Rectal smooth muscle tissue (tissue), 1 donor: ENCODE results near the gene ZFHX2.
"Not testable (repeated sequence)": the region's sequence is repeated elsewhere in the genome, so short reads cannot be mapped to it uniquely, and the experiment has no call there.

Source experiments
- H3K27ac ChIP-seq: one replicate; pipeline ENCODE4 v1.7.0; 2013; ENCODE audit warnings: low read depth, low read length, inconsistent platforms
- H3K27me3 ChIP-seq: one replicate; pipeline ENCODE4 v1.7.0; 2013; ENCODE audit warnings: low read length; ENCODE audit not compliant: control insufficient read depth, insufficient read depth
- H3K36me3 ChIP-seq: one replicate; pipeline ENCODE4 v1.7.0; 2013; ENCODE audit warnings: low read length; ENCODE audit not compliant: control insufficient read depth, insufficient read depth
- H3K4me1 ChIP-seq: one replicate; pipeline ENCODE4 v1.7.0; 2013; ENCODE audit warnings: low read length; ENCODE audit not compliant: control insufficient read depth, insufficient read depth
- H3K4me3 ChIP-seq: one replicate; pipeline ENCODE4 v1.7.0; 2013; ENCODE audit warnings: low read length
- H3K9ac ChIP-seq: one replicate; pipeline ENCODE4 v1.7.0; 2013; ENCODE audit warnings: low read length

ZFHX2 gene

DNA sequence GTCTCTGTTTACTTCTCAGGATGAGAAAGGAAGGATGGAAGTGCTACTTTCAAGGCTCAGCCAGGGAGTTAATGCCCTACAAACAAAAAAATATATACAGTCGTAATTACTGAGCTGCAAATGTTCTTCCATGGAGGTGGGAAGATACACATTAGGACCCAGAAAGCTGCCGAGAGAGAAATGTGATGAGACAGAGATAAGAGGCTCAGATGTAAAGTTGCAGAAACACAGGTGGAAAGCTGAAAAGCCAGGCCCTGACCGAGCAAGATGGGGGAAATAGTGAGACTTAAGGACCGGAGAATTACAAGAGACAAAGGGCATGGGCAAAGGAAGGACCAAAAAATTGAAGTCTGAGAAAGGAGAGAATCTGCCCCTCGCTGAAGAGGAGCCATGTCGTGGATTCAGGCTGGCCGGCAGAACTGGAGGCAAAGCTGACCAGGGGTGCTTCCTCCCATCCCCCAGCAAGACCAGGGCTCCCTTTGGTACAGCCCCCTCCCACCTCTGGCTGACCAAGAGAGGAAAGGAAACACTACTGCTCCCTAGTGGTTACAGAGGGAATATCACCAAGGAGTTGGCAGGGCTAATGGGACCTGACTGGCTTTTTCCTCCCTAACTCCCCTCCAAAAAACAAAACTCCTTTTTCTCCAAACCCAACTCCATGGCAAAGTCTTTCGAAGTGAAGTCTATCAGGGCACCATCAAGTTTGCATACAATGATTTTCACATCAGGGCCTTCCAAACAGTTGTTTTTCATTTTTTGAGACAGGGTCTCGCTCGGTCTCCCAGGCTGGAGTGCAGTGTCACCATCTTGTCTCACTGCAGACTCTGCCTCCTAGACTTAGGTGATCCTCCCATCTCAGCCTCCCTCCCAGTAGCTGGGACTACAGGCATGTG lies 12.1 kb downstream of the ZFHX2 start:
- no peaks in the 10 kb centered on the region for H3K36me3 ChIP-seq
- H3K27me3 ChIP-seq: no peaks in the 10 kb centered on the region
- H3K4me3 ChIP-seq: no peak overlapping the region
- no peak overlapping the region for H3K27ac ChIP-seq
- no peak overlapping the region for H3K9ac ChIP-seq
- no peaks in the 10 kb centered on the region for H3K4me1 ChIP-seq

DNA sequence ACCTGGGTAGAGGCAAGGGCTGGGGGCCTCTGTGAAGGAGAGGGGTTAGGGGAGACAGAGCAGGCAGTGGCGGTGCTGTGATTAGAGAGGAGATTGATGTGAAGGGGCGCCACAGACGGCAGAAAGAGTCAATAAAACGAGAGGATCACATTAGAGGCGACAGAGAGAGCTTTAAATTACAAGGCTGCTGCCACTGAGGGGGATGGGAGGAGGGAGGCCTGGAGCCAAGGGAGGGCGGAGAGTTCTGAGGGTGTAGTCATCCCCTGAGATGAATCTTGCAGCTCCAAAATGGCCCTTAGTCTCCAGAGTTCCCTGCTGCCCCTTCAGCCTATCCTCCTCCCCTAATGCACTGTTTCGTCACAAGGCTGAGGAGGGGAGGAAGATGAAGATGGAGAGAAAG lies 12.8 kb downstream of the ZFHX2 start:
- H3K9ac ChIP-seq: no peak overlapping the region
- H3K36me3 ChIP-seq: no peaks in the 10 kb centered on the region
- no peaks in the 10 kb centered on the region for H3K27me3 ChIP-seq
- H3K4me3 ChIP-seq: no peak overlapping the region
- H3K4me1 ChIP-seq: no peaks in the 10 kb centered on the region
- H3K27ac ChIP-seq: no peak overlapping the region

GRCh38 chr14:23538050-23538718 lies 13.4 kb downstream of the ZFHX2 start:
- H3K9ac ChIP-seq: no peak overlapping the region
- no peaks in the 10 kb centered on the region for H3K36me3 ChIP-seq
- H3K4me1 ChIP-seq: no peaks in the 10 kb centered on the region
- H3K27ac ChIP-seq: no peak overlapping the region
- no peak overlapping the region for H3K4me3 ChIP-seq
- H3K27me3 ChIP-seq: no peaks in the 10 kb centered on the region

GRCh38 chr14:23537351-23538049 lies 14.1 kb downstream of the ZFHX2 start:
- no peak overlapping the region for H3K4me3 ChIP-seq

GRCh38 chr14:23536906-23537305 lies 14.7 kb downstream of the ZFHX2 start:
- H3K36me3 ChIP-seq, H3K4me1 ChIP-seq, H3K27me3 ChIP-seq, H3K27ac ChIP-seq, H3K4me3 ChIP-seq, H3K9ac ChIP-seq: not testable (repeated sequence)

More at GRCh38 chr14:23537351-23538049, 14.1 kb downstream of the ZFHX2 start:
- no peak overlapping the region for H3K27ac ChIP-seq
- no peaks in the 10 kb centered on the region for H3K36me3 ChIP-seq
- no peaks in the 10 kb centered on the region for H3K4me1 ChIP-seq
- H3K27me3 ChIP-seq: no peaks in the 10 kb centered on the region
- H3K9ac ChIP-seq: no peak overlapping the region

GRCh38 chr14:23536494-23536893 lies 15.1 kb downstream of the ZFHX2 start:
- Histone ChIP-seq H3K27me3 (no peaks in the 10 kb centered on the region), H3K9ac (no peak overlapping the region), H3K4me3 (no peak overlapping the region), H3K27ac (no peak overlapping the region), H3K36me3 (no peaks in the 10 kb centered on the region), H3K4me1 (no peaks in the 10 kb centered on the region)

DNA sequence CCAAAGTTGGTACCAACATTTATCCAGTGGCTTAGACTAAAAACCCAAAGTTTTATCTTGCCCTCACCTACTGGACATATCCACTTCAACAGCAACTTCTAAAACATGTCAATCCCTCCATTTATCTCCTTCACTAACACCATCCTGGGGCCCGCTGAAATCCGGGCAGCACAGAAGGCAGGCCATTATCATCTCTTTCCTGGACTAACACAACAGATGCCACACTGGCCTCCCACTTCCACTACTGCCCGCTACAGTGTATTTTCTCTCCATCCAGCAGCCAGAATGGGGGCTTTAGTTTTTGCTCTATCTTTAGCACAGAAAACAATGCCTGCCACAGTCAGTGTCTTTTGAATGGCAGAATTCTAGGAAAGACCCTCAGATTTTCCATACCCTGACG lies 15.6 kb downstream of the ZFHX2 start:
- Histone ChIP-seq H3K27ac (no peak overlapping the region), H3K36me3 (no peaks in the 10 kb centered on the region), H3K4me3 (no peak overlapping the region), H3K27me3 (no peaks in the 10 kb centered on the region), H3K9ac (no peak overlapping the region), H3K4me1 (no peaks in the 10 kb centered on the region)

- H3K36me3 ChIP-seq: no peaks in the 10 kb centered on the region
- no peak overlapping the region for H3K27ac ChIP-seq
- H3K9ac ChIP-seq: no peak overlapping the region
- no peaks in the 10 kb centered on the region for H3K27me3 ChIP-seq
- no peak overlapping the region for H3K4me3 ChIP-seq
- H3K4me1 ChIP-seq: no peaks in the 10 kb centered on the region
Measured at GRCh38 chr14:23533652-23534435, 17.7 kb downstream of the ZFHX2 start.

DNA sequence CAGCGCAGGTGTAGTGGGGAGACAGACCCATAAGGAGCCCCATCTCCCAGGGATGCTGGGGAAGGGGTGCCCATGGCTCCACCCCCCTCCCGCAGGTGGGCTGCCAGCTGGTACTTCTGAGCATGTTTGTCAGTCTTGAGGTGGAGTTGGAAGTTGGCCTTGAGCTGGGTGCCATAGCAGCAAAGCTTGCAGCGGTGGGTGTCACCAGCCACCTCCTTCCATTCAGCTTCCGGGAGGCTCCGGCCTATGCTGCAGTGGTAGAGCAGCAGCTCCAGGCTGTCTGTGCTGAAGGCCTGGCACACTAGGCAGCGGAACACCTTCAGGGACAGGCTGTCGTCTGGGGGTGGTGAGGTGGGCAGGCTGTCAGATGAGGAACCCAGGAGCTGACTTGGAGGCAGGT lies 18.9 kb downstream of the ZFHX2 start:
- Histone ChIP-seq H3K4me1 (no peaks in the 10 kb centered on the region), H3K27me3 (no peaks in the 10 kb centered on the region), H3K4me3 (no peak overlapping the region), H3K9ac (no peak overlapping the region), H3K36me3 (no peaks in the 10 kb centered on the region), H3K27ac (no peak overlapping the region)

DNA sequence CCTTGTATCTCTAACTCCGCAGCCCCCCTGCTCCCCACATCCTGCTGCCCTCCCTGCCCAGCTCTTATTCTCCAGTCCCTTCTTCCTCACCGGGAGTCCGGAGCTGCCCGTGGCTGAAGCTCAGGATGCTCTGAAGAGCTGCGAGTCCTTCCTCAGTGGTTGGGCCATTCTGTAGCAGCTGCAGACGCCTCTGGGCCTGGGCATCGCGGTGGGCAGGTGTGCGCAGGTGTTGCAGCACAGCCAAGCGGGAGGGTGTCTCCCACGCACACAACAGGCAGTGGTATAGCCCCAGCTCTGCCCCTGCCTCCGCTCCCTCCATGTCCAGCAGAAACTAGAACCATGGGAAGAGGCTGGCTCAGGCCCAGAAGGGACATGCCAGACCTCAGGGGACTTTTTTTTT lies 20.2 kb downstream of the ZFHX2 start:
- no peaks in the 10 kb centered on the region for H3K36me3 ChIP-seq
- H3K4me1 ChIP-seq: no peaks in the 10 kb centered on the region
- no peak overlapping the region for H3K27ac ChIP-seq
- H3K4me3 ChIP-seq: no peak overlapping the region
- no peak overlapping the region for H3K9ac ChIP-seq
- H3K27me3 ChIP-seq: no peaks in the 10 kb centered on the region

- Histone ChIP-seq H3K27ac (no peak overlapping the region), H3K9ac (no peak overlapping the region), H3K36me3 (no peaks in the 10 kb centered on the region), H3K4me1 (no peaks in the 10 kb centered on the region), H3K27me3 (no peaks in the 10 kb centered on the region), H3K4me3 (no peak overlapping the region)
Measured at GRCh38 chr14:23530375-23531055, 21.1 kb downstream of the ZFHX2 start.
